KOPT-K1 (cell line): ENCODE results near the gene COL20A1.

Experiments used
- H3K27ac ChIP-seq: fragments of 200-600 bp; sonication (generic); 2 replicates; pipeline ENCODE4 v1.5.1; 2016; ENCODE audit warnings: antibody characterized with exemption, mild to moderate bottlenecking, low read depth, low read length; ENCODE audit not compliant: poor library complexity, severe bottlenecking
- H3K36me3 ChIP-seq: fragments of 200-600 bp; sonication (generic); 2 replicates; pipeline ENCODE4 v1.5.1; 2017; ENCODE audit warnings: antibody characterized with exemption, mild to moderate bottlenecking, low read length, moderate library complexity; ENCODE audit not compliant: insufficient read depth
- H3K9me3 ChIP-seq: fragments of 200-600 bp; sonication (generic); 2 replicates; pipeline ENCODE4 v1.5.1; 2017; ENCODE audit warnings: antibody characterized with exemption, low read length, mild to moderate bottlenecking; ENCODE audit not compliant: insufficient read depth, poor library complexity, severe bottlenecking

The COL20A1 gene

GRCh38 chr20:63268671-63269439, 24.1 kb upstream of the COL20A1 start:
- Histone ChIP-seq H3K27ac (no peak overlapping the region), H3K9me3 (no peaks in the 10 kb centered on the region), H3K36me3 (no peaks in the 10 kb centered on the region)

- no peaks in the 10 kb centered on the region for H3K36me3 ChIP-seq
- no peaks in the 10 kb centered on the region for H3K9me3 ChIP-seq
- no peak overlapping the region for H3K27ac ChIP-seq
Observed at GRCh38 chr20:63269724-63270123, 23.3 kb upstream of the COL20A1 start.

GRCh38 chr20:63270606-63271325, 22.2 kb upstream of the COL20A1 start:
- peaks cover 4% of the 10 kb centered on the region; the same call in 1 of the 2 replicates for H3K36me3 ChIP-seq
- no peak overlapping the region for H3K27ac ChIP-seq

GRCh38 chr20:63272105-63273058, 20.6 kb upstream of the COL20A1 start, which contains the start of gene ARFGAP1:
ARFGAP1 (plus strand) TSS chr20:63272813; CDS start chr20:63275581, 2,768 bp downstream.
- peaks cover 20% of the 10 kb centered on the region; the same call in 1 of the 2 replicates for H3K36me3 ChIP-seq
- no peaks in the 10 kb centered on the region for H3K9me3 ChIP-seq
- H3K27ac ChIP-seq, result peak within 1 kb of the TSS; percentile 73

More at GRCh38 chr20:63270606-63271325, 22.2 kb upstream of the COL20A1 start:
- no peaks in the 10 kb centered on the region for H3K9me3 ChIP-seq

- Histone ChIP-seq H3K27ac (peak overlapping the region; percentile 73), H3K9me3 (no peaks in the 10 kb centered on the region), H3K36me3 (peaks cover 27% of the 10 kb centered on the region; the same call in 1 of the 2 replicates)
Observed at GRCh38 chr20:63273059-63273579, 19.9 kb upstream of the COL20A1 start.

- peaks cover 34% of the 10 kb centered on the region for H3K36me3 ChIP-seq
- no peaks in the 10 kb centered on the region for H3K9me3 ChIP-seq
- peak overlapping the region; percentile 73 for H3K27ac ChIP-seq
Observed at GRCh38 chr20:63273635-63274380, 19.2 kb upstream of the COL20A1 start.

- H3K27ac ChIP-seq, result no peak overlapping the region
- no peaks in the 10 kb centered on the region for H3K9me3 ChIP-seq
- peaks cover 42% of the 10 kb centered on the region for H3K36me3 ChIP-seq
Observed at GRCh38 chr20:63274381-63275228, 18.4 kb upstream of the COL20A1 start.

- H3K27ac ChIP-seq, result no peak overlapping the region
- peaks cover 54% of the 10 kb centered on the region for H3K36me3 ChIP-seq
- H3K9me3 ChIP-seq, result no peaks in the 10 kb centered on the region
Observed at GRCh38 chr20:63275825-63276224, 17.2 kb upstream of the COL20A1 start.

- no peak overlapping the region for H3K27ac ChIP-seq
- H3K36me3 ChIP-seq, result peaks cover 66% of the 10 kb centered on the region
- no peaks in the 10 kb centered on the region for H3K9me3 ChIP-seq
Observed at GRCh38 chr20:63276956-63277355, 16.0 kb upstream of the COL20A1 start.

GRCh38 chr20:63277466-63278272, 15.3 kb upstream of the COL20A1 start:
- Histone ChIP-seq H3K27ac (no peak overlapping the region), H3K9me3 (no peaks in the 10 kb centered on the region), H3K36me3 (peaks cover 71% of the 10 kb centered on the region)

GRCh38 chr20:63278661-63279060, 14.3 kb upstream of the COL20A1 start:
- Histone ChIP-seq H3K36me3 (peaks cover 79% of the 10 kb centered on the region), H3K27ac (no peak overlapping the region), H3K9me3 (no peaks in the 10 kb centered on the region)

GRCh38 chr20:63279931-63280330, 13.1 kb upstream of the COL20A1 start:
- peaks cover 79% of the 10 kb centered on the region for H3K36me3 ChIP-seq
- no peak overlapping the region for H3K27ac ChIP-seq
- no peaks in the 10 kb centered on the region for H3K9me3 ChIP-seq

GRCh38 chr20:63280371-63280770, 12.6 kb upstream of the COL20A1 start:
- no peak overlapping the region for H3K27ac ChIP-seq
- no peaks in the 10 kb centered on the region for H3K9me3 ChIP-seq
- H3K36me3 ChIP-seq, result peaks cover 79% of the 10 kb centered on the region
